ENCODE results near the gene ZNF628.

Gene ZNF628

DNA sequence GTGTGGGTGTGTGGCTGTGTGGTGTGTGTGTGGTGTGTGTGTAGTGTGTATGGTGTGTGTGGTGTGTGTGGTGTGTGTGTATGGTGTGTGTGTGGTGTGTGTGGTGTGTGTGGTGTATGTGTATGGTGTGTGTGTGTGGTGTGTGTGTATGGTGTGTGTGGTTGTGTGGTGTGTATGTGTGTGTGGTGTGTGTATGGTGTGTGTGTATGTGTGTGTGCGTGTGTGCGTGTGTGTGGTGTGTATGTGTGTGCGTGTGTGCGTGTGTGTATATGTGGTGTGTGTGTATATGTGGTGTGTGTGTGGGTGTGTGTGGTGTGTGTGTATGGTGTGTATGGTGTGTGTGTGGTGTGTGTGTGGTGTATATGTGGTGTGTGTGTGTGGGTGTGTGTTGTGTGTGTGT lies 41.4 kb upstream of the ZNF628 start (continued):
- TF ChIP-seq, protein P1, sequence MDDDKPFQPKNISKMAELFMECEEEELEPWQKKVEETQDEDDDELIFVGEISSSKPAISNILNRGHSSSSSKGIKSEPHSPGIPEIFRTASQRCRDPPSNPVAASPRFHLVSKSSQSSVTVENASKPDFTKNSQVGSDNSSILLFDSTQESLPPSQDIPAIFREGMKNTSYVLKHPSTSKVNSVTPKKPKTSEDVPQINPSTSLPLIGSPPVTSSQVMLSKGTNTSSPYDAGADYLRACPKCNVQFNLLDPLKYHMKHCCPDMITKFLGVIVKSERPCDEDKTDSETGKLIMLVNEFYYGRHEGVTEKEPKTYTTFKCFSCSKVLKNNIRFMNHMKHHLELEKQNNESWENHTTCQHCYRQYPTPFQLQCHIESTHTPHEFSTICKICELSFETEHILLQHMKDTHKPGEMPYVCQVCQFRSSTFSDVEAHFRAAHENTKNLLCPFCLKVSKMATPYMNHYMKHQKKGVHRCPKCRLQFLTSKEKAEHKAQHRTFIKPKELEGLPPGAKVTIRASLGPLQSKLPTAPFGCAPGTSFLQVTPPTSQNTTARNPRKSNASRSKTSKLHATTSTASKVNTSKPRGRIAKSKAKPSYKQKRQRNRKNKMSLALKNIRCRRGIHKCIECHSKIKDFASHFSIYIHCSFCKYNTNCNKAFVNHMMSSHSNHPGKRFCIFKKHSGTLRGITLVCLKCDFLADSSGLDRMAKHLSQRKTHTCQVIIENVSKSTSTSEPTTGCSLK (tag by site-specific recombination; IDR thresholded peaks at IDR 0.05): no peak
- TF ChIP-seq, protein P2, sequence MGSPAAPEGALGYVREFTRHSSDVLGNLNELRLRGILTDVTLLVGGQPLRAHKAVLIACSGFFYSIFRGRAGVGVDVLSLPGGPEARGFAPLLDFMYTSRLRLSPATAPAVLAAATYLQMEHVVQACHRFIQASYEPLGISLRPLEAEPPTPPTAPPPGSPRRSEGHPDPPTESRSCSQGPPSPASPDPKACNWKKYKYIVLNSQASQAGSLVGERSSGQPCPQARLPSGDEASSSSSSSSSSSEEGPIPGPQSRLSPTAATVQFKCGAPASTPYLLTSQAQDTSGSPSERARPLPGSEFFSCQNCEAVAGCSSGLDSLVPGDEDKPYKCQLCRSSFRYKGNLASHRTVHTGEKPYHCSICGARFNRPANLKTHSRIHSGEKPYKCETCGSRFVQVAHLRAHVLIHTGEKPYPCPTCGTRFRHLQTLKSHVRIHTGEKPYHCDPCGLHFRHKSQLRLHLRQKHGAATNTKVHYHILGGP (tag by site-specific recombination; IDR thresholded peaks at IDR 0.05): no peak; the same call in 1 of the 2 replicates

DNA sequence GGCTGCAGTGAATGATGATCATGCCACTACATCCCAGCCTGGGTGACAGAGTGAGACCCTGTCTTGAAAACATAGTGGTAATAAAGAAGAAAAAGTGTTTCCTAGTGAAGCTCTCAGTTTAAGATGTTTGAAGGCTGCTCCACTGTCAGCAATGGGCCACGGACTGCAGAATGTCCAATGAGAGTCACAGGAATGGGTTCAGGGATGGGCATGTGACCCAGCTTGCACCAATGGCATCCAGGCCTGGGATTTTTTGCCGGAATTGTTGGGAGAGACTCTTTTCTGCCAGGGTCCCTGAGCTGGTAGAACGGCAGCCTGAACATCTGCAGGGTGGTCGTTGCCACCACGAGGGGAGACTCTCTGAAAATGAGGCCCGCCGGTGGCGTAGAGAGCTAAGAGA lies 39.6 kb upstream of the ZNF628 start:
- CTCF ChIA-PET: interaction anchor here (0.7 to 1.8 kb wide), 6 partner anchors 17 to 358 kb away, joined by 4 to 7 read pairs (median 4); no protein-coding TSS in a partner anchor
- Histone ChIP-seq H3K4me1 (ENCODE audit: control insufficient read depth, insufficient read depth, low read length) (peaks cover 1% of the 10 kb centered on the region; the same call in 1 of the 2 replicates), H3K9me3 (ENCODE audit: control insufficient read depth, insufficient read depth, low read depth, low read length) (no peaks in the 10 kb centered on the region), H3K36me3 (ENCODE audit: control insufficient read depth in 2 of 2, insufficient read depth in 1 of 2, low read length in 2 of 2) (no peaks in the 10 kb centered on the region), H3K4me3 (ENCODE audit: low read depth, low read length) (no peak overlapping the region), H3K27ac (ENCODE audit: extremely low read depth, low read depth, low read length) (no peak overlapping the region)
- TF ChIP-seq ZNF274 (IDR thresholded peaks at IDR 0.05; ENCODE audit: low read length) (no peak), ZNF274 (tag by site-specific recombination; IDR thresholded peaks at IDR 0.05; ENCODE audit: borderline replicate concordance) (no peak), GLI4 (tag by site-specific recombination; IDR thresholded peaks at IDR 0.05) (no peak), SALL2 (tag by site-specific recombination; IDR thresholded peaks at IDR 0.05; ENCODE audit: borderline replicate concordance) (no peak), ZNF600 (tag by site-specific recombination; IDR thresholded peaks at IDR 0.05) (no peak), ZNF610 (tag by site-specific recombination; IDR thresholded peaks at IDR 0.05; ENCODE audit: borderline replicate concordance) (no peak), ZNF837 (tag by site-specific recombination; IDR thresholded peaks at IDR 0.05) (no peak)
- TF ChIP-seq, protein P3, sequence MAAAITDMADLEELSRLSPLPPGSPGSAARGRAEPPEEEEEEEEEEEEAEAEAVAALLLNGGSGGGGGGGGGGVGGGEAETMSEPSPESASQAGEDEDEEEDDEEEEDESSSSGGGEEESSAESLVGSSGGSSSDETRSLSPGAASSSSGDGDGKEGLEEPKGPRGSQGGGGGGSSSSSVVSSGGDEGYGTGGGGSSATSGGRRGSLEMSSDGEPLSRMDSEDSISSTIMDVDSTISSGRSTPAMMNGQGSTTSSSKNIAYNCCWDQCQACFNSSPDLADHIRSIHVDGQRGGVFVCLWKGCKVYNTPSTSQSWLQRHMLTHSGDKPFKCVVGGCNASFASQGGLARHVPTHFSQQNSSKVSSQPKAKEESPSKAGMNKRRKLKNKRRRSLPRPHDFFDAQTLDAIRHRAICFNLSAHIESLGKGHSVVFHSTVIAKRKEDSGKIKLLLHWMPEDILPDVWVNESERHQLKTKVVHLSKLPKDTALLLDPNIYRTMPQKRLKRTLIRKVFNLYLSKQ (tag by site-specific recombination; IDR thresholded peaks at IDR 0.05; ENCODE audit: borderline replicate concordance): no peak
- TF ChIP-seq, protein P4, sequence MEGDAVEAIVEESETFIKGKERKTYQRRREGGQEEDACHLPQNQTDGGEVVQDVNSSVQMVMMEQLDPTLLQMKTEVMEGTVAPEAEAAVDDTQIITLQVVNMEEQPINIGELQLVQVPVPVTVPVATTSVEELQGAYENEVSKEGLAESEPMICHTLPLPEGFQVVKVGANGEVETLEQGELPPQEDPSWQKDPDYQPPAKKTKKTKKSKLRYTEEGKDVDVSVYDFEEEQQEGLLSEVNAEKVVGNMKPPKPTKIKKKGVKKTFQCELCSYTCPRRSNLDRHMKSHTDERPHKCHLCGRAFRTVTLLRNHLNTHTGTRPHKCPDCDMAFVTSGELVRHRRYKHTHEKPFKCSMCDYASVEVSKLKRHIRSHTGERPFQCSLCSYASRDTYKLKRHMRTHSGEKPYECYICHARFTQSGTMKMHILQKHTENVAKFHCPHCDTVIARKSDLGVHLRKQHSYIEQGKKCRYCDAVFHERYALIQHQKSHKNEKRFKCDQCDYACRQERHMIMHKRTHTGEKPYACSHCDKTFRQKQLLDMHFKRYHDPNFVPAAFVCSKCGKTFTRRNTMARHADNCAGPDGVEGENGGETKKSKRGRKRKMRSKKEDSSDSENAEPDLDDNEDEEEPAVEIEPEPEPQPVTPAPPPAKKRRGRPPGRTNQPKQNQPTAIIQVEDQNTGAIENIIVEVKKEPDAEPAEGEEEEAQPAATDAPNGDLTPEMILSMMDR (tag by site-specific recombination; IDR thresholded peaks at IDR 0.05): no peak
- POLR2A ChIA-PET: interaction anchor here (0.5 to 1.8 kb wide), 7 partner anchors 25 to 250 kb away, joined by 3 to 13 read pairs (median 3); partner anchors contain the start of genes ISOC2, UBE2S and ZNF628

DNA sequence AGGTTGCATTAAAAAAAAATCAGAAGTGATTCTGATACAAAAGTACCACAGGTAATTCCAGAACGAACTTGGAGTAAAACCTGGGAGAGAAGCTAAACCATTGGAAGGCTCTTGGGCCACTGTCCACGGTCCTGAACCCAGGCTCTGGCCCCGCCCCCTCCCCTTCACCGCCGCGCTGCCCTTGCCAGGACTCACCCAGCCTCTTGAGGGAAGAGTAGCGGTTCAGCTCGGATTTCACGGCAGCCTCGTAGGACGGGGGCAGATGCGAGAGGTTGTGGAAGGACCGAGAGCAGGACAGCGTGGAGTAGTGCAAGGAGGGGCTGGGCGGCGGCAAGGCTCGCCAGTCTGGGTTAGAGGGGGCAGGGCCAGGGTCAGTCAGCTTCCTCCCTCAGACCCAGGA lies 39.0 kb upstream of the ZNF628 start:
- Histone ChIP-seq H3K9me3 (ENCODE audit: control insufficient read depth, insufficient read depth, low read depth, low read length) (no peaks in the 10 kb centered on the region), H3K27ac (ENCODE audit: extremely low read depth, low read depth, low read length) (no peak overlapping the region), H3K4me3 (ENCODE audit: low read depth, low read length) (no peak overlapping the region), H3K36me3 (ENCODE audit: control insufficient read depth in 2 of 2, insufficient read depth in 1 of 2, low read length in 2 of 2) (no peaks in the 10 kb centered on the region), H3K4me1 (ENCODE audit: control insufficient read depth, insufficient read depth, low read length) (peaks cover 3% of the 10 kb centered on the region; the same call in 1 of the 2 replicates)
- ChIA-PET POLR2A (interaction anchor here (0.5 to 1.8 kb wide), 7 partner anchors 24 to 250 kb away, joined by 3 to 13 read pairs (median 3); partner anchors contain the start of genes ISOC2, UBE2S and ZNF628), CTCF (interaction anchor here (0.7 to 1.8 kb wide), 7 partner anchors 16 to 358 kb away, joined by 3 to 7 read pairs (median 4); no protein-coding TSS in a partner anchor)
- TF ChIP-seq HOXC10 (CRISPR knock-in tag; IDR thresholded peaks at IDR 0.05): no peak
- TF ChIP-seq ZNF555 (tag by site-specific recombination; conservative IDR thresholded peaks at IDR 0.05): no peak
- TF ChIP-seq ZNF10 (tag by site-specific recombination; IDR thresholded peaks at IDR 0.05): peak; percentile 79
- 0 out of 2 replicates have a peak, but pooled peaks have one; percentile 30 for TF ChIP-seq ZXDB (tag by site-specific recombination; IDR thresholded peaks at IDR 0.05)
- TF ChIP-seq ZNF610 (tag by site-specific recombination; IDR thresholded peaks at IDR 0.05; ENCODE audit: borderline replicate concordance): no peak
- TF ChIP-seq KLF7 (tag by site-specific recombination; IDR thresholded peaks at IDR 0.05; ENCODE audit: borderline replicate concordance): no peak
- TF ChIP-seq EGR2 (tag by site-specific recombination; IDR thresholded peaks at IDR 0.05; ENCODE audit: low read depth): 0 out of 2 replicates have a peak, but pooled peaks have one; percentile 17
- 0 out of 2 replicates have a peak, but pooled peaks have one; percentile 17 for TF ChIP-seq ZEB2 (tag by site-specific recombination; IDR thresholded peaks at IDR 0.05)
- TF ChIP-seq RBAK (tag by site-specific recombination; IDR thresholded peaks at IDR 0.05): no peak
- no peak for TF ChIP-seq ZNF157 (tag by site-specific recombination; IDR thresholded peaks at IDR 0.05)
- TF ChIP-seq, protein P5, sequence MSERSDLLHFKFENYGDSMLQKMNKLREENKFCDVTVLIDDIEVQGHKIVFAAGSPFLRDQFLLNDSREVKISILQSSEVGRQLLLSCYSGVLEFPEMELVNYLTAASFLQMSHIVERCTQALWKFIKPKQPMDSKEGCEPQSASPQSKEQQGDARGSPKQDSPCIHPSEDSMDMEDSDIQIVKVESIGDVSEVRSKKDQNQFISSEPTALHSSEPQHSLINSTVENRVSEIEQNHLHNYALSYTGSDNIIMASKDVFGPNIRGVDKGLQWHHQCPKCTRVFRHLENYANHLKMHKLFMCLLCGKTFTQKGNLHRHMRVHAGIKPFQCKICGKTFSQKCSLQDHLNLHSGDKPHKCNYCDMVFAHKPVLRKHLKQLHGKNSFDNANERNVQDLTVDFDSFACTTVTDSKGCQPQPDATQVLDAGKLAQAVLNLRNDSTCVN (tag by site-specific recombination; optimal IDR thresholded peaks at IDR 0.05): no peak
- TF ChIP-seq, protein P6, sequence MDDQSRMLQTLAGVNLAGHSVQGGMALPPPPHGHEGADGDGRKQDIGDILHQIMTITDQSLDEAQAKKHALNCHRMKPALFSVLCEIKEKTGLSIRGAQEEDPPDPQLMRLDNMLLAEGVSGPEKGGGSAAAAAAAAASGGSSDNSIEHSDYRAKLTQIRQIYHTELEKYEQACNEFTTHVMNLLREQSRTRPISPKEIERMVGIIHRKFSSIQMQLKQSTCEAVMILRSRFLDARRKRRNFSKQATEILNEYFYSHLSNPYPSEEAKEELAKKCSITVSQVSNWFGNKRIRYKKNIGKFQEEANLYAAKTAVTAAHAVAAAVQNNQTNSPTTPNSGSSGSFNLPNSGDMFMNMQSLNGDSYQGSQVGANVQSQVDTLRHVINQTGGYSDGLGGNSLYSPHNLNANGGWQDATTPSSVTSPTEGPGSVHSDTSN (CRISPR knock-in tag; IDR thresholded peaks at IDR 0.05): peak; percentile 95
- TF ChIP-seq ZNF768 (tag by site-specific recombination; IDR thresholded peaks at IDR 0.05): no peak

Measured in HEK293 (cell line).